ENCODE results near the gene TPP1.

GRCh38 chr11:6610591-6610990, 8.6 kb downstream of the TPP1 start:
- no peak for TF ChIP-seq CTCF (IDR thresholded peaks at IDR 0.05 in 8 of 11, conservative IDR thresholded peaks at IDR 0.05 in 3 of 11)
- no peak for TF ChIP-seq POLR2A (IDR thresholded peaks at IDR 0.05)
